H1 (cell line): ENCODE data around the gene SNX33. TPM values are rescaled to one million over a fixed set of nuclear protein-coding genes. Genes with fewer than 3 reads are reported as not detected.

ENCODE experiments used
- CHD7 ChIP-seq: fragments of 300-600 bp; sonication (generic); IDR thresholded peaks from 2 replicates; pipeline ENCODE4 v1.7.1; 2012; ENCODE audit warnings: low read length, moderate library complexity, mild to moderate bottlenecking, inconsistent platforms; ENCODE audit not compliant: insufficient replicate concordance
- JUN ChIP-seq: IDR thresholded peaks from 2 replicates; pipeline ENCODE4 v1.6.1; 2011; ENCODE audit warnings: low read depth, mild to moderate bottlenecking, improper control_type of control experiment, low read length
- KDM5A ChIP-seq: fragments of 200-600 bp; IDR thresholded peaks from 2 replicates; pipeline ENCODE4 v1.7.1; 2012; ENCODE audit warnings: mild to moderate bottlenecking, low read length, inconsistent platforms, mixed read lengths
- SP2 ChIP-seq: IDR thresholded peaks from 2 replicates; pipeline ENCODE4 v1.6.1; 2012; ENCODE audit warnings: mild to moderate bottlenecking, low read length, inconsistent platforms
- TEAD4 ChIP-seq: IDR thresholded peaks from 2 replicates; pipeline ENCODE4 v1.6.1; 2012; ENCODE audit warnings: low read depth, low read length, inconsistent platforms, mixed read lengths
- polyA plus RNA-seq, 7 experiments: library from polyadenylated mRNA; depleted of rRNA in 3 of 7; stranded (reverse) in 5 of 7; unstranded in 2 of 7; fragments of >200 nt in 5 of 7; fragments of 200-250 nt in 2 of 7; gene quantifications; 1 replicate in 5 of 7; 2 replicates in 1 of 7; 4 replicates in 1 of 7; pipeline versions ENCODE4 v1.2.1 to v1.2.3, GENCODE V29; 2011 to 2013; ENCODE audit warnings: missing spikeins in 2 of 7, mixed read lengths in 2 of 7
- total RNA-seq: library from RNA; stranded (reverse); fragmentation: NEBNext Ultra II Directional; extraction: Animal tissue kit (Norgen Biotek cat#: 25700); gene quantifications from 2 replicates; pipeline ENCODE4 v1.2.1, GENCODE V29; 2021

SNX33 gene
- total and polyA plus RNA-seq, 2 of the 8 experiments (the other 6 are each of a cell fraction or from before 2014, with no cell fraction given): 14.3 to 22.9 TPM

GRCh38 chr15:75688831-75689230 lies 41.1 kb downstream of the SNX33 start (continued):
- no peak for TF ChIP-seq CHD7
- no peak for TF ChIP-seq KDM5A
- no peak for TF ChIP-seq JUN
- no peak for TF ChIP-seq SP2
- TF ChIP-seq TEAD4: no peak
